Lower leg skin (tissue), 3 donors: ENCODE results near the gene PAK6.

Source experiments
- POLR2A ChIP-seq, 2 donors: fragments of 450-650 bp; IDR thresholded peaks; one replicate each; pipeline ENCODE4 v1.6.1; 2016 to 2017; ENCODE audit warnings: antibody characterized with exemption in 2 of 2, mild to moderate bottlenecking in 1 of 2, moderate library complexity in 1 of 2
- TF ChIP-seq, protein P1 (sequence below), 3 donors: fragments of 450-650 bp; IDR thresholded peaks; one replicate each; pipeline ENCODE4 v1.5.1; 2016; ENCODE audit warnings: antibody characterized with exemption in 3 of 3, mild to moderate bottlenecking in 3 of 3, moderate library complexity in 2 of 3

GRCh38 chr15:40253167-40253790, 14.4 kb downstream of the PAK6 start:
- TF ChIP-seq, protein P1, sequence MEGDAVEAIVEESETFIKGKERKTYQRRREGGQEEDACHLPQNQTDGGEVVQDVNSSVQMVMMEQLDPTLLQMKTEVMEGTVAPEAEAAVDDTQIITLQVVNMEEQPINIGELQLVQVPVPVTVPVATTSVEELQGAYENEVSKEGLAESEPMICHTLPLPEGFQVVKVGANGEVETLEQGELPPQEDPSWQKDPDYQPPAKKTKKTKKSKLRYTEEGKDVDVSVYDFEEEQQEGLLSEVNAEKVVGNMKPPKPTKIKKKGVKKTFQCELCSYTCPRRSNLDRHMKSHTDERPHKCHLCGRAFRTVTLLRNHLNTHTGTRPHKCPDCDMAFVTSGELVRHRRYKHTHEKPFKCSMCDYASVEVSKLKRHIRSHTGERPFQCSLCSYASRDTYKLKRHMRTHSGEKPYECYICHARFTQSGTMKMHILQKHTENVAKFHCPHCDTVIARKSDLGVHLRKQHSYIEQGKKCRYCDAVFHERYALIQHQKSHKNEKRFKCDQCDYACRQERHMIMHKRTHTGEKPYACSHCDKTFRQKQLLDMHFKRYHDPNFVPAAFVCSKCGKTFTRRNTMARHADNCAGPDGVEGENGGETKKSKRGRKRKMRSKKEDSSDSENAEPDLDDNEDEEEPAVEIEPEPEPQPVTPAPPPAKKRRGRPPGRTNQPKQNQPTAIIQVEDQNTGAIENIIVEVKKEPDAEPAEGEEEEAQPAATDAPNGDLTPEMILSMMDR (IDR thresholded peaks at IDR 0.05), result no peak
- no peak for TF ChIP-seq POLR2A (IDR thresholded peaks at IDR 0.05)
